ENCODE measurements around the gene PRAMEF25.
"Not testable (repeated sequence)": the region's sequence is repeated elsewhere in the genome, so short reads cannot be mapped to it uniquely, and the experiment has no call there.

The PRAMEF25 gene

DNA sequence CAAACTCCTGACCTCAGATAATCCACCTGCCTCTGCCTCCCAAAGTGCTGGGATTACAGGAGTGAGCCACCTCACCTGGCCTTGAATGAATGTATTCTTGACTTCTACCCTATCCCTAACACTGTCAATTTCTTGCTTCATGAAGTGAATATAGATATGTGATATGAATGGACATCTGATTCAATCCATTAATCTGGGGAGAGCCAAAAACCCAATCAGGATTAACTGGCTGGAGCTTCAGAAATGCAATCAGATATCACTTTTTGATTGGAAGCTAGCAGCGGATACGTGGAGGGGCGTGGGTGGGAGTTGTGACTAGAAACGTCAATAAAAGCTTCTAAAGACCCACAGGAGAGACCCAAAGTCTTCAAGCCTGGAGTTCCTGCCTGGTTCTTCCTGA, at the start of gene PRAMEF25:
PRAMEF25 (plus strand) TSS at position 301 of the 400 bp plus-strand sequence. CDS start 2,920 bp downstream, outside the sequence.
- TF ChIP-seq, protein P1, sequence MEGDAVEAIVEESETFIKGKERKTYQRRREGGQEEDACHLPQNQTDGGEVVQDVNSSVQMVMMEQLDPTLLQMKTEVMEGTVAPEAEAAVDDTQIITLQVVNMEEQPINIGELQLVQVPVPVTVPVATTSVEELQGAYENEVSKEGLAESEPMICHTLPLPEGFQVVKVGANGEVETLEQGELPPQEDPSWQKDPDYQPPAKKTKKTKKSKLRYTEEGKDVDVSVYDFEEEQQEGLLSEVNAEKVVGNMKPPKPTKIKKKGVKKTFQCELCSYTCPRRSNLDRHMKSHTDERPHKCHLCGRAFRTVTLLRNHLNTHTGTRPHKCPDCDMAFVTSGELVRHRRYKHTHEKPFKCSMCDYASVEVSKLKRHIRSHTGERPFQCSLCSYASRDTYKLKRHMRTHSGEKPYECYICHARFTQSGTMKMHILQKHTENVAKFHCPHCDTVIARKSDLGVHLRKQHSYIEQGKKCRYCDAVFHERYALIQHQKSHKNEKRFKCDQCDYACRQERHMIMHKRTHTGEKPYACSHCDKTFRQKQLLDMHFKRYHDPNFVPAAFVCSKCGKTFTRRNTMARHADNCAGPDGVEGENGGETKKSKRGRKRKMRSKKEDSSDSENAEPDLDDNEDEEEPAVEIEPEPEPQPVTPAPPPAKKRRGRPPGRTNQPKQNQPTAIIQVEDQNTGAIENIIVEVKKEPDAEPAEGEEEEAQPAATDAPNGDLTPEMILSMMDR (IDR thresholded peaks at IDR 0.05), result not testable (repeated sequence)

DNA sequence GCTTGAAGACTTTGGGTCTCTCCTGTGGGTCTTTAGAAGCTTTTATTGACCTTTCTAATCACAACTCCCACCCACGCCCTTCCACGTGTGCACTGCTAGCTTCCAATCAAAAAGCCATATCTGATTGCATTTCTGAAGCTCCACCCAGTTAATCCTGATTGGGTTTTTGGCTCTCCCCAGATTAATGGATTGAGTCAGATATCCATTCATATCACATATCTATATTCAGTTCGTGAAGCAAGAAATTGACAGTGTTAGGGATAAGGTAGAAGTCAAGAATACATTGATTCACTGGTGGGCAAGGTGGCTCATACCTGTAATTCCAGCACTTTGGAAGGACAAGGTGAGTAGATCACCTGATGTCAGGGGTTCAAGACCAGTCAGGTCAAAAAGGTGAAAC, 14.1 kb upstream of the PRAMEF25 start, which contains the start of gene PRAMEF27:
PRAMEF27 (minus strand) TSS at position 101 of the 400 bp plus-strand sequence. CDS start 2,916 bp downstream, outside the sequence.
- TF ChIP-seq, protein P1 (IDR thresholded peaks at IDR 0.05), result not testable (repeated sequence)

DNA sequence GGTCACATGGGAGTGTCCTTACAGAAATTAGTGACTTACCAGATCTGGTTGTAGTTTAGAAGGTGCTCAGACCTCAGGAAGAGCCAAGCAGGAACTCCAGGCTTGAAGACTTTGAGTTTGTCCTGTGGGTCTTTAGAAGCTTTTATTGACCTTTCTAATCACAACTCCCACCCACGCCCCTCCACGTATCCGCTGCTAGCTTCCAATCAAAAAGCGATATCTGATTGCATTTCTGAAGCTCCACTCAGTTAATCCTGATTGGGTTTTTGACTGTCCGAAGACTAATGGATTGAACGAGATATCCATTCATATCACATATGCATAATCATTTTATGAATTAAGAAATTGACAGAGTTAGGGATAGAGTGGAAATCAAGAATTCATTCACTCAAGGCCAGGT, 46.2 kb downstream of the PRAMEF25 start, which contains the start of gene HNRNPCL2:
HNRNPCL2 (minus strand) TSS at position 101 of the 400 bp plus-strand sequence. CDS start 454 bp downstream, outside the sequence.
- TF ChIP-seq, protein P1 (IDR thresholded peaks at IDR 0.05), result not testable (repeated sequence)

All from LNCAP (cell line).